ENCODE data around the gene RASEF.

DNA sequence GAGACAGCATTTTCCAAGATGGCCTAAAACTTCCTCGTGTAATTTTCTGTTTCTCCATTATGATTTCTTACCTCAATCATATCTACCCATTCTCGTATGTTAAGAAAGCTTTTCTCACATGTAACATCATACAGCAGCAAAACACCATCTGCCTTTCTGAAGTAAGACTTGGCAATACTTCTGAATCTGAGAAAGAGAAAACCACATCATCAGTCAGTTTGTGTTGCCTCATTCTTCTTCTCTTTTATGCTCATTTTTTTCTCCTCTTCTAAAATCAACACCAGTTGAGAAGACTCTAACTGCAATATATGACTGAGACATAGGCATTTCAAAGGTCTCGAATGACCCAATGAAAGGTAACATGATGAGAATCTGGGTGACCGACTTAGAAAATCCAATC is 66.0 kb downstream of the RASEF start:
- TF ChIP-seq CTCF (IDR thresholded peaks at IDR 0.05; ENCODE audit: low read length), result no peak
- no peak for TF ChIP-seq EZH2 (IDR thresholded peaks at IDR 0.05; ENCODE audit: borderline replicate concordance, low read length)

Measured in OCI-LY1 (cell line).